ENCODE data around the gene CDH2.
"Not testable (repeated sequence)": the region's sequence is repeated elsewhere in the genome, so short reads cannot be mapped to it uniquely, and the experiment has no call there.

The CDH2 gene

DNA sequence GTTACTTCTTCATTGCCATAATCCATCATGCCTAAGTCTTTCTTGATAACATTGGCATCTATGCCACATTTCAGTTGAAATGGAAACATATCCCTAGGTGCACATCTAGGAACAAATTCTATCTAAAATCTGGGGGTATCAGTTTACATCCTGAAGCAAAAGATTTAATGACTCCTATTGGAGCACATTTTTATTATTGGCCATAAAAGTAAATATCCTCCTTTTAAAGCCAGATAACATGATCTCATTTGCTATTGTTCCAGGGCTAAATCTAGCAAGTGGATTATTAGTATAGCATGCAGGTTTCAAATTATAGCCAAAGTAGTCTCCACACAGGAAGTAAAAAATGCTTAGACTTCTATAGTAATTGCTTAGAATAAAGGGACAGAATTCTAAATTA lies 193.2 kb downstream of the CDH2 start:
- DNase-seq, result peak in 1 of 3 experiments; percentile 38

- no peak for DNase-seq
Observed at GRCh38 chr18:27976806-27977408, 200.0 kb downstream of the CDH2 start.

- DNase-seq, result no peak
Observed at GRCh38 chr18:27970321-27970720, 206.6 kb downstream of the CDH2 start.

- no peak for DNase-seq
Observed at GRCh38 chr18:27969206-27969605, 207.7 kb downstream of the CDH2 start.

GRCh38 chr18:27967913-27968824 lies 208.8 kb downstream of the CDH2 start:
- DNase-seq, result no peak

GRCh38 chr18:27966881-27967280 lies 210.0 kb downstream of the CDH2 start:
- no peak for DNase-seq

GRCh38 chr18:27964811-27965210 lies 212.1 kb downstream of the CDH2 start:
- no peak for DNase-seq

DNA sequence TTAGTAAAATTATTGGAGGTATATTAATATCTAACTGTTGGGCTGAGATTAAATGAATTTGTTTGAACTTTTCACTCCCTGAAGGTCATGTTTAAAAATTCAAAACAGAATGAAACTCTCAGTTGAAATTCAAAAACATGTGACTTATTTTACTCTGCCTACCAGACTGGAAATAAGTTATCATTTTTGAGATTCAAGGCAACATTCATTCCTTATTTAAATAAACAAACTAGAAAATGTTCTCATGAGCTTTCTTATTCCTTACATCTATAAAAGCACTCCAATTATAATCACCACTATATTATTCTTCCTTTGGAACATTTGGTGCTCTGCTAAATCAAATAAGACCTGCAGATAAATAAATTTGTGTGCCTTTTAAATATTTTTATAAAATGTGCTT lies 217.8 kb downstream of the CDH2 start:
- DNase-seq, result no peak

GRCh38 chr18:27956001-27956640 lies 220.8 kb downstream of the CDH2 start:
- DNase-seq, result no peak

GRCh38 chr18:27954226-27954625 lies 222.7 kb downstream of the CDH2 start:
- no peak for DNase-seq

DNA sequence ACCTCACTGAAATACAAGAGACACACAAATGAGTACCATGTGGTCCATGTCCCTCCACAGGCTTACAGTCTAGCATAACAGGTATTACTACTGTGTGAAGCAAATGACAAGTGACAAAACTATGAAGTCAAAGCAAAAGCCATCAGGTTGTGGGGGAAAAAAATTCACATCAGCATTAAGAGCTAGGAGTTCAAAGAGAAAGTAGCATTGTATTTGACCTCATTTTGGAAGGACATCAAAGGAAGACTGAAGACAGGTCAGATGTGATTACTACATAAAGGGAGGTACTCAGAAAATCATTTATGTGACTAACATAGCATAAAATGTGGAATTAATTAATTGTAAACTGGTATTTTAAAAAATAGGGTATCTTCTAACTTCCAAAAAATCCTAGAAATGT lies 224.2 kb downstream of the CDH2 start:
- DNase-seq, result no peak

GRCh38 chr18:27950648-27951228 lies 226.2 kb downstream of the CDH2 start:
- no peak for DNase-seq

GRCh38 chr18:27948986-27949385 lies 227.9 kb downstream of the CDH2 start:
- DNase-seq, result no peak

DNA sequence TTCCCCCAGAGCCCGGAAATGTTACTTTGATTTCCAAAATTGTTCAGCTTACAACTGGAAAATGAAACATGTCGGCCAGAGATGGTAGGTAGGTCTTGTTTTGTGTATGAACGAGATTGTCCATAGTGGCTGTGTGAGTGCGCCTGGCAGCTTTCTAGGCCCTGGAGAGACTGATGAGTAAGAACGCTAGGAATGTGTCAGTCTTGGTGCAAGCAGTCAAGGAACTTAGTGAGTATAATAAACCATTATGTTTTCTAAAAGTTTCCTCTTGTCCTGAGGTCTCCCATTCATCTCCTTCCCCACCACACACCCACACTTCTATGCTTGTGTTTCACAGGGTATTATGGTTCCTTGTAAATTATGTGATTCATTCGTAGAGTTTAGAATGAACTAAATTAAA lies 234.2 kb downstream of the CDH2 start:
- DNase-seq, result no peak

DNA sequence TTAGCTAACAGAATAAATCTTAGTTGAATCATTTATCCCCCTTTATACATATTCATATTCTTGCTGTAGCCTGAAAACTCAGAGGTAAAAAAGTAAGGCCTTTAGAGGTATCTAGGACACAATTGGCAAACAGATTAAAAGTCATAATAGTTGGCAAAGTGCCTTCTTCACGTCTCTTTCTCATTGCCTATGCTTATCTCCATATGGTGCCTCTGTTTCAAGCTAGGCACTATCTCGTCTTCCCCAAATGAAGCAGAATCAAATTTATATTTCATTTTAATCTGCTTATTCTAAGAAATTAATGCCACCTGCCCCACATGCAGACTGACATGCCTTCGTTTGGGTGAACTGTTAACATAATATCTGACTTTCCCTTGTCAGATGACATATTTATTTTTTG lies 245.4 kb downstream of the CDH2 start:
- no peak for DNase-seq

GRCh38 chr18:27922780-27923179 lies 254.2 kb downstream of the CDH2 start:
- peak in 1 of 3 experiments; percentile 22 for DNase-seq

- no peak for DNase-seq
Observed at GRCh38 chr18:27921904-27922751, 254.8 kb downstream of the CDH2 start.

GRCh38 chr18:27921392-27921791 lies 255.5 kb downstream of the CDH2 start:
- DNase-seq, result no peak

DNA sequence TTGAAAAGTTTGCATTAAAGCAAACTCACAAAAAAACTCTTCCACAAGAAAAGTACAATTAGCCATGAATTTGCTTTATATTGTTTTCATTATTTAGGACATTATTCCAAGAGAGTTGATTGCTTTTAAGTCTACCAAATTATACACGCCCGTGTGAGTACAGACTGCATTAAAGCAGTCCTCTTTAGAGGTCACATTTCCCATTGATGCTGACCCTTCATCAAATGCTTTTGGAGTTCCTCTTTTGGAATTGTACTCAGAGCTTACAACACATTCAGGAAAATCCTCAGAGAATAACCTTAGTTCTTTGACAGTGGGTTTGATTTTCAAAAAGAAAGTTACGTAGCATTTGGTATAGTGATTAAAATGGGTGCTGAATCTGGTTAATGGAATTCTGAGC lies 256.1 kb downstream of the CDH2 start:
- no peak for DNase-seq

GRCh38 chr18:27906189-27906588 lies 270.7 kb downstream of the CDH2 start:
- DNase-seq, result not testable (repeated sequence)

DNA sequence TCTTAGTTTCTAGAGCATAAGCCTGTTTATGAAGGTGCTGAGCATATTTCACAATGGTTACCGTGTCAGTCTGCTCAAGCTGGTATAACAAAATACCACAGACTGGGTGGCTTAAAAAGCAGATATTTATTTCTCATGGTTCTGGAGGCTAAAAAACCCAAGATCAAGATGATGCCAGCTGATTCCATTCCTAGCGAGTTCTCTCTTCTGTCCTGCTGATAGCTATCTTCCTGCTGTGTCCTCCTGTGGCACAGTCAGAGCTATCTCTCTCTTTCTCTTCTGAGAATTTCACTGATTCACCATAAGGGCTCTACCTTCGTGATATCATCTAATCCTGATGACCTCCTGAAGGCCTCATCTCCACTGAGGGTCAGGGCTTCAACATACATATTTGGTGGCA lies 273.0 kb downstream of the CDH2 start:
- DNase-seq, result no peak

DNA sequence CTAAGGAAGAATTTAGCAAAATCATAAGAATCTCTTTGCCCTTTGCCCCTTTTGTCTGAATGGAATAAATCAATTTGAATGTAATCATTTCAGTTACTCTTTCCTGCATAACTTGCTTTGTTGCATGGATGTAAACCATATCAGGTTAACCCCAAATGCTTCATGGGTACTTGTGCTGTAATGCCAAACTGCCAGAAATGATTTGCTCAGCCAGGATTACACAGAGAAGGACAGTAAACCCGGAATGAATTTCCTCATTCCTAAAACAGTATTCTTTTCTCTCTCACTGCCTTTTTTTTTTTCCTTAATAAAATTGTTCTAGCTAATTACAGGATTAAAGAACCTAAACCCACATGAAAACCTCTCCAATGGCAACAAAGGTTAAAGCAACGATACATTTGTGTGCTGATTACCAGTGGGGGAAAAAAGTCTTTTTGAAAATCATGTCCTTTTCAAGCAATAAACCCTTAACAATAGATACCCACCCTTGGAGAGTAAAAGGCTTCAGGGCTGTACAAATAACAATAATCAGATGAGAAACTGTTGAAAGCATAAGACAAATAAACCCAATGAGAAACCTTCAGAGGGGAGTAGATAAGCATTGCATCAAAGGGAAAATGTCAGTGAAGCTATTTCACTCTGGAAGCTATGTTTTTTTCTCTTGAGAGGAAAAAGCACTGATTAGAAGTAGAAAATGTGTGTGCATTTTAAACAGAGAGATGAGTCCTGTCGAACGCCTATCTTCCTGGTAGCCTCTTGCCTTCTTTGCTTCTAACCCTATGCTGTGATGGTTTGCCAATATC lies 275.3 kb downstream of the CDH2 start:
- DNase-seq, result peak in 1 of 3 experiments; percentile 24

All from NCI-H1417 (cell line).